Activated naive CD8-positive, alpha-beta T cell treated with anti-CD3 and anti-CD28 coated beads, Interleukin-2, amount 50 U/mL, for 16 hours (primary cell): Measurements from ENCODE around the gene XPNPEP2.
"Not testable (repeated sequence)": the region's sequence is repeated elsewhere in the genome, so short reads cannot be mapped to it uniquely, and the experiment has no call there.

ENCODE experiments used
- DNase-seq: peaks from one replicate; pipeline ENCODE4 v3.0.0-alpha.2; 2020; ENCODE audit warnings: low read depth, low spot score

XPNPEP2 gene

GRCh38 chrX:129719931-129720530 is 18.7 kb upstream of the XPNPEP2 start:
- DNase-seq = no peak

DNA sequence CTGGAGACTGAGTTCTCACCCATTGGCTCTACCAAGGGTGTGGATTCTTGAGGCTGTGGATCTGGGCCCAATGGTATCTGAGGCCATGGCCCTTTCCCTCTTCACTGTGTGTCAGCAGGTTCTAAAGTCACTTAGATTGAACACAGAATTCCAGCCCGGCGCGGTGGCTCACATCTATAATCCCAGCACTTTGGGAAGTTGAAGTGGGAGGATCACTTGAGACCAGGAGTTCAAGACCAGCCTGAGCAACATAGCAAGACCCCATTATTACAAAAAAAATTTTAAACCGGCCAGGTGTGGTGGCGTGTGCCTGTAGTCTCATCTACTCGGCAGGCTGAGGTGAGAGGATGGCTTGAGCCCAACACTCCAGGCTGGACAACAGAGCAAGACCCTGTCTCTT is 18.0 kb upstream of the XPNPEP2 start:
- DNase-seq = no peak

- DNase-seq = no peak
Observed at GRCh38 chrX:129721414-129721813, 17.4 kb upstream of the XPNPEP2 start.

GRCh38 chrX:129721870-129722269 is 16.9 kb upstream of the XPNPEP2 start:
- no peak for DNase-seq

- DNase-seq = no peak
Observed at GRCh38 chrX:129723511-129723910, 15.3 kb upstream of the XPNPEP2 start.

- DNase-seq = no peak
Observed at GRCh38 chrX:129724754-129725153, 14.0 kb upstream of the XPNPEP2 start.

GRCh38 chrX:129726307-129727111 is 12.3 kb upstream of the XPNPEP2 start:
- no peak for DNase-seq

DNA sequence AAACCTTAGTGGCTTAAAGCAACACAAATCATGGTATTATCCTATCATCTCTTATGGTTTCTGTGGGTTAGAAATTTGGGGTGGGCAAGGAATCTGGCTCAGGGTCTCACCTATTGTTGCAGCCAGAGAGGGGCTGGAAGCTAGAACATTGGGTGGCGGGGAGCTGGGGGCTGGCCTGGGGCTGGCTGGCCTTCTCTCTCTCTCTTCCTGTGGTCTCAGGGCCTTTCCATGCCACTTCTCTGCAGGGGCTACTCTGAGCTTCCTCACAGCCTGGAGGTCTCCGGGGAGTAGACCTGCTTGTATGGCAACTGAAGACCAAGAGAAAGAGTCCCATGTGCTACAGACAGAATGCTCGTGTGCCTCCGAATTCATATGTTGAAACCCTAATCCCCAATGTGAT is 10.7 kb upstream of the XPNPEP2 start:
- DNase-seq = no peak

DNA sequence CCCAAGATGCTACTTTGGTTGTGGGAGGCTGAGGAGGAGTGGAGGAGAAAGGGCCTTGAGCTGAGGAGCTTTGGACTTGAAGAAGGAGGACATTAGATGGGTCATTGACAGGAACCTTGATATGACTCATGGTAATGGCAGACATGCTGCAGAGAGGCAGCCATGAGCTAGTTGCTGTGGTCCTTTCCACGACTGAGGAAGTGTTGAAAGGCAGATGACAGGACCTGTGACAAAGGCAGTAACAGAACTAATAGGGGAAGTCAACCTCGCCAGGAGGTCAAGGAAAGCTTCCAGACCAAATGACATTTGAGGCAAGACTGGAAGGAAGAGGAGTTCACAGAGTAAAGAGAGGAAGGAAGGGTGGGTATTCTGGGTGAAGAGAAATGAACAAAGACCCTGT is 7.6 kb upstream of the XPNPEP2 start:
- DNase-seq = no peak

DNA sequence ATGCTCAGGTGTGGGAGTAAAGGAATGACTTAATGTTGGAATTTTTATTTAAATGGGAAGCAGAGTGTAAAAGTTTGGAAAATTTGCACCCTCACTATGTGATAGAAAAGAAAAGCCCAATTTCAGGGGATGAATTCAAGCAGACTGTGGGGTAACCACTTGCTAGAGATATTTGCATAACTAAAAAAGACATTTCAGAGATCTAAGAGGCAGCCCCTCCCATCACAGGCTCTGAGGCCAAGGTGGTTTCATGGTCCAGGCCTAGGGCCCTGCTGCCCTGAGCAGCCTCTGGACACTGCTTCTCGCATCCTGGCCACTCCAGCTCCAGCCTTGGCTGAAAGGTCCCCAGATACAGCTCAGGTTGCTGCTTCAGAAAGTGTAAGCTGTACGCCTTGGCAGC is 5.9 kb upstream of the XPNPEP2 start:
- DNase-seq = no peak

GRCh38 chrX:129733335-129733734 is 5.4 kb upstream of the XPNPEP2 start:
- no peak for DNase-seq

GRCh38 chrX:129736491-129736890 is 2.3 kb upstream of the XPNPEP2 start:
- DNase-seq = no peak

DNA sequence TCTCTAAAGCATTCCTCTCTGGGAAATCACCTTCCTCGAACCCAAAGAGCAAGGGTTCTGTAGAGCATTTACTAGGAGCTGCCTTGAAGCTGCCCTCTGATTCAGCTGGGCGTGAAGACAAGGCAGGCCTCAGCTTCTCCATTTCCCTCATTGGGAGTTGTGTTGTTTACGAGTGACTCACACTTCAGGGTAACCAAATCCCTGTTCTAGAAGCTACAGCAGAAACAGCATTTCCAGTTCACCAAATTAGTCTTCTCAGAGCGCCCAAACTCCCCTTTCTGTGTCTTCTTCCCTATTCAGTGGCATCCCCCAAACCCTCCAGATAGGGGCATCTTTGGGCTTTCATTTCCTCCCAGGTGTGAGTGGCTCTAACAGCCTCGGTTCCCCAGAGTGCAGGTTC is 863 bp upstream of the XPNPEP2 start:
- DNase-seq = no peak

GRCh38 chrX:129739578-129739977 is 799 bp downstream of the XPNPEP2 start:
- no peak for DNase-seq

DNA sequence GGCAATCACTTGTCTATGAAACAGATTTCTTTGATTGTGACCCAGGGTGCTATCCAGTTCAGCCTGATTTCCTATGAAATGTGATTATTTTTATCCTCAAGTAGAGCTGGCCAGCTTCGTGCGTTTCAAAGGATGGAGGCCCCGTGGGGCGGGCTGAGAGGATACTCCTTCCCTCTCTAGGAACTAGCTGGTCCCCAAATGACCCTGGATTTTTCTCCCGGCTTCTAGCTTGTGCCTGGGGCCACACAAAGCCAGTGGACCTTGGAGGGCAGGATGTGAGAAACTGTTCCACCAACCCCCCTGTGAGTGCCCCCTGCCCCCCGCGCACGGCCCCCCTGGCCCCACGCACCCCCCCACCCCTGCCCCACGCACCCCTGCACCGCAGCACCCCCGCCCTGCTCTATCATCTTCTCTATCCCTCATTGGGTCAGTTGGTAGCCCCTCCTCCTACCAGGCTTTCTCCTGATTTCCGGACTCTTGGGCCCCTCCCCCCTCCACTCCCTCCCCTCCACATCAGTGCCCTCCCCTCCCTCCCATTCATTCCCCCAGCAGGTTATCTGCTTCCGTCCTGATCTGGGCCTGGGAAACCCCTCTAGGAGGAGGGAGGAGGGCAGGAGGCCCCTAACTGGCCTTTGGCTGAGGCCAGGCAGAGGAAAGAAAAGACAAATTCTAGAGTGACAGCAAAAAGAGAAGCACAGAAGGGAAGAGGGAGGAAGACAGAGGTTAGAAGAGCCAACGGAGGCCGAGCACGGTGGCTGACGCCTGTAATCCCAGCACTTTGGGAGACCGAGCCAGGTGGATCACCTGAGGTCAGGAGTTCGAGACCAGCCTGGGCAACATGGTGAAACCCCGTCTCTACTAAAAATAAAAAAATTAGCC is 3.3 kb downstream of the XPNPEP2 start:
- no peak for DNase-seq

- DNase-seq = not testable (repeated sequence)
Observed at GRCh38 chrX:129742759-129743152, 4.0 kb downstream of the XPNPEP2 start.

- no peak for DNase-seq
Observed at GRCh38 chrX:129743821-129744220, 5.0 kb downstream of the XPNPEP2 start.

- no peak for DNase-seq
Observed at GRCh38 chrX:129744861-129745321, 6.1 kb downstream of the XPNPEP2 start.

DNA sequence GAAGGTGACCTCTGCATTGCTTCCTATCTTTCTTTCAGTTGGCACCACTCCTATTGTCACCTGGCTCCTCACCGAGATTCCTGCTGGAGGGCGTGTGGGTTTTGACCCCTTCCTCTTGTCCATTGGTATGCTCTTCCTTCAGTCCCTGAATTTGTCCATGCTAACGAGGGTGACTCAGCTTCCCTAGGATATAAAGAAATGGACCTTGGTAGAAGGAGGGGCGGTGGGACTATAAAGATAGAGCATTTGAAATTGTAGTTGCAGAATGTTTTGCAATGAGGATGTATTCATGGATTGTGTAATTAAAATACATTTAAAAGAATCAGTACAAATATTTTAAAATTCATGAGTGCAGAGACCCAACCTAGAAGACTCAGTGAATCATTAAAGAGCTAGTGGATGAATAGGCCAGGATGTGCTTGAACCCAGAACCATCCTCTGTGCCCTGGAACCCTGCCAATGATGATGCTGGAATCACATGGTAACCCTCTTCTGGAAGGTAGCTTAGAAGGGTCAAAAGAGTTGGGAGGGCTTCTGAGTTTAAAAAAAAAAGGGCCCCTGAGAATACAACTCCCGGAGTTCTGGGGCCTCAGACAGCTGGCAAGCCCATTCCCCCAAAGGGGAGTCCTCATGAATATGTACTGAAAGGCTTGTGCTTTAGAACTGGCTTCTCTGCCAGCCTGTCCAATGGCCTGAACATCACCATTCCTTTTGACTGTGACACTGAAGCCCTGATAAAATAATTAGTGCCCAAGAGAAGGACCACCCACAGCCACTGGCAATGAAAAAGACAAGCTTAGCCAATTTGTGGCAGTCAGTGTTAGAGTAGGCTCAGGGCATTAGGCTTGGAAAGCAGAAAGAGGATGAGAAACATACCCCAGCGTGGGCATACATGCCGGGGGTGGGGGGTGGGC is 8.0 kb downstream of the XPNPEP2 start:
- no peak for DNase-seq

DNA sequence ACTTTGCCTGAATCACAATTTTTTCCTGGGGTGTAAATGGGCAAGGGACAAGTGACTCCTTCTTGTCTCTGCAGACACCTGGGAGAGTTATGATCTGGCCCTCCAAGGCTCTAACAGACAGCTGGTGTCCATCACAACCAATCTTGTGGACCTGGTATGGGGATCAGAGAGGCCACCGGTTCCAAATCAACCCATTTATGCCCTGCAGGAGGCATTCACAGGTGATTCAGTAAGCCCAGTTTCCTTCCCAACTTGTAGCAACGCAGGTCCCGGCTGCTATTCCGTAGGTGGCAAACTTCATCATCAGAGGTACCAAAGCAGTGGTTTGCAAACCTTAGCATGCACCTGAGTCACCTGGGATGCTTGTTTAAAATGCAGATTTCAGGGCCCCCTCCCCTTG is 8.8 kb downstream of the XPNPEP2 start:
- DNase-seq = no peak

DNA sequence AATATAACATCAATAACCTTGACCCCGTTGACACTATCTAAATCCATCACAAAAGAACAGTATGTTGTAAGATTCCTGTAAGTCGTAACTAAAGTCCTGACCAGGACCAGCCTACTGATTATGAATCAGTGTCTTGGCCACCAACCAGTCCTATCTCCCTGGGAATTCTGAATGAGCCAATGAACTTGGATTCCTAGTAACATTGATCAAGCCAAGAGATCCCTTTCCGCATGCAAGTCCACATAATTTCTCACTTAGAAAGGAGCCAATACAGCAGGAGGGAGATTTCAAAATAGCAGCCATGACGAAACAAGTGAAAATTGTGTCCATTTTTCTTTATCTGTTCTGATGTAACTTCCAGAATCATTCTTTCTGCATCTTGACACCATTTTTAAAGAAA is 9.5 kb downstream of the XPNPEP2 start:
- DNase-seq = no peak
